HEK293T (cell line): ENCODE results near the gene GPC1.
"Not testable (repeated sequence)": the region's sequence is repeated elsewhere in the genome, so short reads cannot be mapped to it uniquely, and the experiment has no call there.

Source experiments
- CTCF ChIA-PET: fragments of 350-600 bp; formaldehyde crosslinking; extraction: SDS; loops from one replicate; lab custom pipeline; 2021; ENCODE audit warnings: antibody characterized with exemption, inconsistent platforms; lab: Yijun Ruan, JAX
- POLR2A ChIA-PET: fragments of 350-600 bp; formaldehyde crosslinking; extraction: SDS; loops from one replicate; lab custom pipeline; 2020; ENCODE audit warnings: antibody characterized with exemption, inconsistent platforms; lab: Yijun Ruan, JAX
- DNase-seq: peaks from one replicate; pipeline ENCODE4 v3.0.0; 2012; ENCODE audit warnings: mixed read lengths; ENCODE audit errors: extremely low spot score
- ARNT ChIP-seq: fragments of 450-650 bp; IDR thresholded peaks from 2 replicates; pipeline ENCODE4 v1.6.1; 2017; ENCODE audit warnings: mild to moderate bottlenecking
- BHLHE40 ChIP-seq: fragments of 450-650 bp; IDR thresholded peaks from 2 replicates; pipeline ENCODE4 v1.6.1; 2016; ENCODE audit warnings: mild to moderate bottlenecking, moderate library complexity, borderline replicate concordance
- CTBP1 ChIP-seq: fragments of 450-650 bp; IDR thresholded peaks from 2 replicates; pipeline ENCODE4 v1.6.1; 2016; ENCODE audit warnings: borderline replicate concordance
- FOXA1 ChIP-seq: fragments of 450-650 bp; IDR thresholded peaks from 2 replicates; pipeline ENCODE4 v1.6.1; 2016; ENCODE audit warnings: mild to moderate bottlenecking
- FOXK2 ChIP-seq: fragments of 450-650 bp; IDR thresholded peaks from 2 replicates; pipeline ENCODE4 v1.6.1; 2016; ENCODE audit warnings: mild to moderate bottlenecking
- FOXM1 ChIP-seq: fragments of 450-650 bp; IDR thresholded peaks from 2 replicates; pipeline ENCODE4 v1.6.1; 2017; ENCODE audit warnings: mild to moderate bottlenecking, borderline replicate concordance
- HDGF ChIP-seq: fragments of 450-650 bp; IDR thresholded peaks from 2 replicates; pipeline ENCODE4 v1.6.1; 2017; ENCODE audit warnings: antibody characterized with exemption, borderline replicate concordance
- L3MBTL2 ChIP-seq: fragments of 450-650 bp; conservative IDR thresholded peaks from 2 replicates; pipeline ENCODE4 v1.6.1; 2016; ENCODE audit warnings: mild to moderate bottlenecking
- LEF1 ChIP-seq: fragments of 450-650 bp; IDR thresholded peaks from 2 replicates; pipeline ENCODE4 v1.6.1; 2017; ENCODE audit warnings: mild to moderate bottlenecking, borderline replicate concordance
- NFRKB ChIP-seq: fragments of 450-650 bp; IDR thresholded peaks from 2 replicates; pipeline ENCODE4 v1.6.1; 2016; ENCODE audit warnings: mild to moderate bottlenecking, moderate library complexity
- PKNOX1 ChIP-seq: fragments of 450-650 bp; IDR thresholded peaks from 2 replicates; pipeline ENCODE4 v1.6.1; 2016
- SP1 ChIP-seq: fragments of 450-650 bp; IDR thresholded peaks from 2 replicates; pipeline ENCODE4 v1.6.1; 2017
- SUZ12 ChIP-seq: fragments of 450-650 bp; IDR thresholded peaks from 2 replicates; pipeline ENCODE4 v1.6.1; 2016; ENCODE audit warnings: mild to moderate bottlenecking
- TARDBP ChIP-seq: fragments of 450-650 bp; IDR thresholded peaks from 2 replicates; pipeline ENCODE4 v1.6.1; 2016
- ZNF384 ChIP-seq: fragments of 450-650 bp; IDR thresholded peaks from 2 replicates; pipeline ENCODE4 v1.6.1; 2016

GPC1 gene

GRCh38 chr2:240480834-240481623 is 45.6 kb downstream of the GPC1 start:
- DNase-seq = no peak
- no peak for TF ChIP-seq CTBP1
- no peak for TF ChIP-seq SUZ12
- ChIA-PET CTCF (no interaction called here), POLR2A (no interaction called here)

GRCh38 chr2:240481720-240482119 is 46.3 kb downstream of the GPC1 start:
- TF ChIP-seq SP1 (no peak), SUZ12 (no peak), ARNT (no peak), FOXK2 (no peak), HDGF (no peak), FOXM1 (no peak), CTBP1 (no peak), NFRKB (no peak)
- CTCF ChIA-PET = no interaction called here
- no peak for DNase-seq
- POLR2A ChIA-PET = no interaction called here

- ChIA-PET POLR2A (no interaction called here), CTCF (no interaction called here)
- TF ChIP-seq FOXA1 (no peak), L3MBTL2 (no peak), CTBP1 (no peak), NFRKB (no peak), BHLHE40 (no peak), LEF1 (no peak), SP1 (no peak), HDGF (no peak)
- DNase-seq = no peak
Measured at GRCh38 chr2:240482141-240482540, 46.7 kb downstream of the GPC1 start.

GRCh38 chr2:240491483-240491882 is 56.0 kb downstream of the GPC1 start:
- TF ChIP-seq HDGF (no peak), BHLHE40 (no peak)
- POLR2A ChIA-PET = no interaction called here
- DNase-seq = no peak
- CTCF ChIA-PET = no interaction called here

- no peak for DNase-seq
- CTCF ChIA-PET = no interaction called here
- POLR2A ChIA-PET = no interaction called here
- TF ChIP-seq NFRKB (no peak), LEF1 (no peak), SP1 (no peak), PKNOX1 (no peak), HDGF (no peak), TARDBP (no peak), BHLHE40 (no peak), ARNT (no peak), FOXM1 (no peak), ZNF384 (no peak)
Measured at GRCh38 chr2:240494194-240494793, 58.8 kb downstream of the GPC1 start.

GRCh38 chr2:240494942-240495341 is 59.5 kb downstream of the GPC1 start:
- CTCF ChIA-PET, DNase-seq, POLR2A ChIA-PET: not testable (repeated sequence)

- CTCF ChIA-PET = interaction anchor here (0.6 kb wide), 1 partner anchor 120 kb away, joined by 3 read pairs; no protein-coding TSS in a partner anchor
- DNase-seq = peak; percentile 19
- POLR2A ChIA-PET = not testable (repeated sequence)
Measured at GRCh38 chr2:240497082-240497481, 61.6 kb downstream of the GPC1 start.

- no peak for DNase-seq
- CTCF ChIA-PET = no interaction called here
- POLR2A ChIA-PET = no interaction called here
- TF ChIP-seq L3MBTL2 = no peak
- no peak for TF ChIP-seq FOXA1
- TF ChIP-seq ARNT = no peak
Measured at GRCh38 chr2:240498171-240498957, 62.9 kb downstream of the GPC1 start.

GRCh38 chr2:240498958-240499260 is 63.4 kb downstream of the GPC1 start:
- ChIA-PET POLR2A (no interaction called here), CTCF (no interaction called here)
- no peak for DNase-seq
- no peak for TF ChIP-seq PKNOX1
- TF ChIP-seq HDGF = no peak
- no peak for TF ChIP-seq FOXK2
- no peak for TF ChIP-seq ZNF384
- no peak for TF ChIP-seq L3MBTL2
- no peak for TF ChIP-seq TARDBP
- no peak for TF ChIP-seq FOXA1
